ENCODE data around the gene XYLT1. TPM values are rescaled to one million over a fixed set of nuclear protein-coding genes. Genes with fewer than 3 reads are reported as not detected.
"Not testable (repeated sequence)": the region's sequence is repeated elsewhere in the genome, so short reads cannot be mapped to it uniquely, and the experiment has no call there.

XYLT1 gene
- total and polyA plus RNA-seq, 7 donors = 0.67 to 2.5 (median 1.7) TPM

DNA sequence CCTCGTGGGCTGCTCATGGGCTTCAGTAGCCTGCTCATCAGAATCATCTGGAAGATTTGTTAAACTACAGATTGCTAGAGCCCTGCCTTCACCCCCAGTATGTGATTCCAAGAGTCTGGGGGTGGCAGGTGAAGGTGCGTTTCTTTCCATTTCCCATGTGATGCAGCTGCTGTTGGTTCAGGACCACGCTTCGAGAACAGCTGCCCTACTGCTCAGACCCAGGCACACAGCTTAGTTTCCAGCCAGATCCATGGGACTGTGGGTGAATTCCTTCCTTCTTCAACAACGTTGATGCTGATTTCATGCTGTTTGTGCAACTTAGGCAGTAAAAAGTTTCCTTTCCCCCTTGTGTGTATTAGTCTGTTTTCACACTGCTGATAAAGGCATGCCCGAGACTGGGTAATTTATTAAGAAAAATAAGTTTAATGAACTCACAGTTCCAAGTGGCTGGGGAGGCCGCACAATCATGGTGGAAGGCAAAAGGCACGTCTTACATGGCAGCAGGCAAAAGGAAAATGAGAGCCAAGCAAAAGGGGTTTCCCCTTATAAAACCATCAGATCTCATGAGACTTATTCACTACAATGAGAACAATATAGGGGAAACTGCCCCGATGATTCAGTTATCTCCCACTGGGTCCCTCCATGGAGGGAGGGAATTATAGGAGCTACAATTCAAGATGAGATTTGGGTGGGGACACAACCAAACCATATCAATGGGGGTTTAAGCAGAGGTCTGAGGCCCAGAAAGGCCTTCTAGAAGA is 159.2 kb downstream of the XYLT1 start:
- ATAC-seq (no peak), DNase-seq (no peak)
- Histone ChIP-seq H3K27ac (no peak overlapping the region), H3K4me1 (no peaks in the 10 kb centered on the region), H3K4me3 (no peak overlapping the region), H3K9me3 (no peaks in the 10 kb centered on the region), H3K36me3 (ENCODE audit: insufficient read depth in 1 of 2, low read depth in 1 of 2) (no peaks in the 10 kb centered on the region), H3K27me3 (ENCODE audit: insufficient read depth in 3 of 3, low read length in 2 of 3) (no peaks in the 10 kb centered on the region)
- intact Hi-C loops (cut with DNase I) = no loop called here
- TF ChIP-seq, protein P1, sequence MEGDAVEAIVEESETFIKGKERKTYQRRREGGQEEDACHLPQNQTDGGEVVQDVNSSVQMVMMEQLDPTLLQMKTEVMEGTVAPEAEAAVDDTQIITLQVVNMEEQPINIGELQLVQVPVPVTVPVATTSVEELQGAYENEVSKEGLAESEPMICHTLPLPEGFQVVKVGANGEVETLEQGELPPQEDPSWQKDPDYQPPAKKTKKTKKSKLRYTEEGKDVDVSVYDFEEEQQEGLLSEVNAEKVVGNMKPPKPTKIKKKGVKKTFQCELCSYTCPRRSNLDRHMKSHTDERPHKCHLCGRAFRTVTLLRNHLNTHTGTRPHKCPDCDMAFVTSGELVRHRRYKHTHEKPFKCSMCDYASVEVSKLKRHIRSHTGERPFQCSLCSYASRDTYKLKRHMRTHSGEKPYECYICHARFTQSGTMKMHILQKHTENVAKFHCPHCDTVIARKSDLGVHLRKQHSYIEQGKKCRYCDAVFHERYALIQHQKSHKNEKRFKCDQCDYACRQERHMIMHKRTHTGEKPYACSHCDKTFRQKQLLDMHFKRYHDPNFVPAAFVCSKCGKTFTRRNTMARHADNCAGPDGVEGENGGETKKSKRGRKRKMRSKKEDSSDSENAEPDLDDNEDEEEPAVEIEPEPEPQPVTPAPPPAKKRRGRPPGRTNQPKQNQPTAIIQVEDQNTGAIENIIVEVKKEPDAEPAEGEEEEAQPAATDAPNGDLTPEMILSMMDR (IDR thresholded peaks at IDR 0.05) = no peak
- WGBS, 3 donors = 71 to 85% (median 80%) methylated on average over 9 of the region's 9 CpGs

DNA sequence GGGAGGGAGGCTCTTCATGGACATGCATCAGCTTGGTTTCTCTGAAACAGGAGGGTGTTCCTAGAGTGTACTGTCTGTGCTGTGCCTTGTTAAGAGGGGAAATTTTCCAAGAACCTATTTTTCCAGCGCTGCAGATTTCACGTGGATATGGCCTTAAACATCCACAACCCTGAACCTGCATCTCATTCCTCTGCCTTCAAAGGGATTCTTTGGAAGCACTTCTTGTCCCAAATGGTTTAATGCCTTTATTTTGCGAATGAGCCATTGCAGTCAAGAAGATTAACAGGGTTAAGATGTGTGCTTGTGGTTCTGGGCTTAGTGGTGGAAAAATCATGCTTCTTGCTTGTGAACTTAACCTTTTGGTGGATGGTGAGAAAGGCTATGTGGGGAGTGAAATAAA is 161.2 kb downstream of the XYLT1 start:
- TF ChIP-seq, protein P1 (IDR thresholded peaks at IDR 0.05) = no peak
- Histone ChIP-seq H3K27ac (no peak overlapping the region), H3K36me3 (ENCODE audit: insufficient read depth in 1 of 2, low read depth in 1 of 2) (no peaks in the 10 kb centered on the region), H3K4me3 (no peak overlapping the region), H3K9me3 (no peaks in the 10 kb centered on the region), H3K4me1 (peaks cover 7% of the 10 kb centered on the region), H3K27me3 (ENCODE audit: insufficient read depth in 3 of 3, low read length in 2 of 3) (no peaks in the 10 kb centered on the region)
- ATAC-seq (no peak), DNase-seq (no peak)
- WGBS, 3 donors = 55 to 88% (median 87%) methylated on average over 3 of the region's 3 CpGs
- intact Hi-C loops (cut with DNase I) = no loop called here

DNA sequence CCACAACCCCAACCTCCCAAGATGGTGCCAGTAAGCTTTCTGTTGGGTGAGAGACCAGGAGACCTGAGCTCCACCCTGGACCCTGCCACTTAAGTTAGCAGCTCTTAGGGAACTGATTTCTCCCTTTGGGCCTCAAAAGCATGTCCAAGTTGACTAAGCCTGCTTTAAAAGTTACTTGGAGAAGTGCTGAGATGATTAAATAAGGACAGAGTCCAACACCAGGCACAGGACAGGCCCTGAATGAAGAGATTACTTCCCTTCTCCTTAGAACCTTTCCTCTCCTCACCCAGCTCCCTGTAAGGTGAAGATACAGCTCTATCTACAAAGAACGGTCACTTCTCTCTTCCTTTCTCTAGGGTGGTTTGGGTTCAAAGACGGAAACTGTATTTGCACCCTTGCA is 162.6 kb downstream of the XYLT1 start:
- Histone ChIP-seq H3K9me3 (no peaks in the 10 kb centered on the region), H3K4me3 (no peak overlapping the region), H3K27me3 (ENCODE audit: insufficient read depth in 3 of 3, low read length in 2 of 3) (no peaks in the 10 kb centered on the region), H3K4me1 (peaks cover 14% of the 10 kb centered on the region), H3K36me3 (ENCODE audit: insufficient read depth in 1 of 2, low read depth in 1 of 2) (no peaks in the 10 kb centered on the region), H3K27ac (no peak overlapping the region)
- TF ChIP-seq, protein P1 (IDR thresholded peaks at IDR 0.05) = no peak
- 92 to 98% (median 93%) methylated on average over 2 of the region's 2 CpGs for WGBS, 3 donors
- ATAC-seq = no peak
- DNase-seq = no peak
- intact Hi-C loops (cut with DNase I) = no loop called here

DNA sequence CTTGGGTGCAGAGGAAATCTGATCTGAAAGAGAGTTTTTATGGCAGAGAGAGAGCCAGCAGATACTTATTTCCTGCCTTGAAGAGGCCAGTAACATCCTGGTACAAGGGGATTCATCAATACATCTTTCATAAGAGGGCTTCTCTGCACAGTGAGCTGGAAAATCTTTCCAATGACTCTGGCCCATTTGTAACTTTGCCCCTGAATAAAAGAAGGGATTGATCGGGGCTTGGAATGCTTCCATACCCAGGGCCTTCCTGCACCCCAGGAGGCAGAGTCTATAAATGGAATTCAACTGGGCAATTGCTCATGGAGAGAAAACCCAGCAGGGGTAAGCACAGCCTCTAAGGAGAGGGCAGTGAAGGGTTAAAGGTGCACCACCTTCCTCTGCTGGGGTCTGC is 163.3 kb downstream of the XYLT1 start:
- 81 to 95% (median 83%) methylated on average over 1 of the region's 1 CpG for WGBS, 3 donors
- TF ChIP-seq, protein P1 (IDR thresholded peaks at IDR 0.05) = no peak

DNA sequence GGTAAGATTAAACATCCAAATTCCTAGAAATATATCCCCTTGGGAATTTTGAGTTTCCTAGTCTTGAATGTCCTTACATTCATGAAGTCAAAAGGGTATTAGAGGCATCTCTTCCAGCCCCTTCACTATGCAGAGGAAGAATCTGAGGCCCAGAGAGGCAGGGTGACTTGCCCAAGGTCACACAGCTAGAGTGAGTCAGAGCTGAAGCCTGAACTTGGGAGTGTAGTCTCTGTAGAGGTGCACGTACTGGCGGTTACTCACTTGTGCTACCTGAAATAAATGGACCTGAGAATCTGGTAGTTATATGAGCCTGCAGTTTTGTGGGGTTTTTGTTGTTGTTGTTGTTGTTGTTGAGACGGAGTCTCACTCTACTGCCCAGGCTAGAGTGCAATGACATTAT is 164.0 kb downstream of the XYLT1 start:
- no peaks in the 10 kb centered on the region for H3K36me3 ChIP-seq (ENCODE audit: insufficient read depth in 1 of 2, low read depth in 1 of 2)
- no peak for DNase-seq
- no peak overlapping the region for H3K27ac ChIP-seq
- H3K9me3 ChIP-seq = no peaks in the 10 kb centered on the region
- H3K4me1 ChIP-seq = peaks cover 18% of the 10 kb centered on the region
- 96 to 99% (median 98%) methylated on average over 3 of the region's 3 CpGs for WGBS, 3 donors
- TF ChIP-seq, protein P1 (IDR thresholded peaks at IDR 0.05) = no peak
- H3K4me3 ChIP-seq = no peak overlapping the region
- intact Hi-C loops (cut with DNase I) = no loop called here
- H3K27me3 ChIP-seq (ENCODE audit: insufficient read depth in 3 of 3, low read length in 2 of 3) = no peaks in the 10 kb centered on the region
- ATAC-seq = no peak

More for the DNA sequence above, 163.3 kb downstream of the XYLT1 start:
- Histone ChIP-seq H3K27ac (no peak overlapping the region), H3K9me3 (no peaks in the 10 kb centered on the region), H3K27me3 (ENCODE audit: insufficient read depth in 3 of 3, low read length in 2 of 3) (no peaks in the 10 kb centered on the region), H3K4me1 (peaks cover 14% of the 10 kb centered on the region), H3K36me3 (ENCODE audit: insufficient read depth in 1 of 2, low read depth in 1 of 2) (no peaks in the 10 kb centered on the region), H3K4me3 (no peak overlapping the region)
- intact Hi-C loops (cut with DNase I) = no loop called here
- ATAC-seq (no peak), DNase-seq (no peak)

DNA sequence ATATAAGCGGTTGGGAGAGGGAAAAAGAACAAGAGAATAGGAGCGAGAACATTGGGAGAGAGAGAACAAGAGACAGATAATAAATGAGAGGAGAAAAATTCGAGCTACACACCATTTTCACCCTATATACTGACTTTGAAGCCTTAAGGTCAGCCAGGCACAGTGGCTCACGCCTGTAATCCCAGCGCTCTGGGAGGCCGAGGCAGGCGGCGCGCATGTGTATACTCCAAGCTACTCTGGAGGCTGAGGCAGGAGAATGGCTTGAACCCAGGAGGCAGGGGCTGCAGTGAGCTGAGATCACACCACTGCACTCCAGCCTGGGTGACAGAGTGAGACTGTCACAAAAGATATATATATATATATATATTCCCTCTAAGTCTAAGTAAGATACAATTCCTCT is 164.5 kb downstream of the XYLT1 start:
- peaks cover 22% of the 10 kb centered on the region for H3K4me1 ChIP-seq
- DNase-seq; H3K36me3 ChIP-seq (ENCODE audit: insufficient read depth in 1 of 2, low read depth in 1 of 2); intact Hi-C loops (cut with DNase I); H3K9me3 ChIP-seq; H3K27ac ChIP-seq; ATAC-seq; H3K4me3 ChIP-seq; H3K27me3 ChIP-seq (ENCODE audit: insufficient read depth in 3 of 3, low read length in 2 of 3): not testable (repeated sequence)
- 97 to 98% (median 98%) methylated on average over 9 of the region's 9 CpGs for WGBS, 3 donors

All from psoas muscle (tissue), 8 donors.